ENCODE results near the gene ILDR2. TPM values are rescaled to one million over a fixed set of nuclear protein-coding genes. Genes with fewer than 3 reads are reported as not detected.
A peak's percentile ranks its signal among the peaks of the same experiment; 100 is the strongest.

ILDR2 gene, protein sequence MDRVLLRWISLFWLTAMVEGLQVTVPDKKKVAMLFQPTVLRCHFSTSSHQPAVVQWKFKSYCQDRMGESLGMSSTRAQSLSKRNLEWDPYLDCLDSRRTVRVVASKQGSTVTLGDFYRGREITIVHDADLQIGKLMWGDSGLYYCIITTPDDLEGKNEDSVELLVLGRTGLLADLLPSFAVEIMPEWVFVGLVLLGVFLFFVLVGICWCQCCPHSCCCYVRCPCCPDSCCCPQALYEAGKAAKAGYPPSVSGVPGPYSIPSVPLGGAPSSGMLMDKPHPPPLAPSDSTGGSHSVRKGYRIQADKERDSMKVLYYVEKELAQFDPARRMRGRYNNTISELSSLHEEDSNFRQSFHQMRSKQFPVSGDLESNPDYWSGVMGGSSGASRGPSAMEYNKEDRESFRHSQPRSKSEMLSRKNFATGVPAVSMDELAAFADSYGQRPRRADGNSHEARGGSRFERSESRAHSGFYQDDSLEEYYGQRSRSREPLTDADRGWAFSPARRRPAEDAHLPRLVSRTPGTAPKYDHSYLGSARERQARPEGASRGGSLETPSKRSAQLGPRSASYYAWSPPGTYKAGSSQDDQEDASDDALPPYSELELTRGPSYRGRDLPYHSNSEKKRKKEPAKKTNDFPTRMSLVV
- total RNA-seq: 1 to 10 TPM in 1 of 2 donors, under 1 TPM in 1; 0.52 to 3.8 TPM
- under 1 TPM; 0.06 to 0.14 TPM for polyA plus RNA-seq
- long read RNA-seq, donor 1: 0 reads
- long read RNA-seq, donor 2: 0 reads
- long read RNA-seq, donor 3: 0 reads
- long read RNA-seq, donor 4: 0 reads
- long read RNA-seq, donor 5: 0 reads

DNA sequence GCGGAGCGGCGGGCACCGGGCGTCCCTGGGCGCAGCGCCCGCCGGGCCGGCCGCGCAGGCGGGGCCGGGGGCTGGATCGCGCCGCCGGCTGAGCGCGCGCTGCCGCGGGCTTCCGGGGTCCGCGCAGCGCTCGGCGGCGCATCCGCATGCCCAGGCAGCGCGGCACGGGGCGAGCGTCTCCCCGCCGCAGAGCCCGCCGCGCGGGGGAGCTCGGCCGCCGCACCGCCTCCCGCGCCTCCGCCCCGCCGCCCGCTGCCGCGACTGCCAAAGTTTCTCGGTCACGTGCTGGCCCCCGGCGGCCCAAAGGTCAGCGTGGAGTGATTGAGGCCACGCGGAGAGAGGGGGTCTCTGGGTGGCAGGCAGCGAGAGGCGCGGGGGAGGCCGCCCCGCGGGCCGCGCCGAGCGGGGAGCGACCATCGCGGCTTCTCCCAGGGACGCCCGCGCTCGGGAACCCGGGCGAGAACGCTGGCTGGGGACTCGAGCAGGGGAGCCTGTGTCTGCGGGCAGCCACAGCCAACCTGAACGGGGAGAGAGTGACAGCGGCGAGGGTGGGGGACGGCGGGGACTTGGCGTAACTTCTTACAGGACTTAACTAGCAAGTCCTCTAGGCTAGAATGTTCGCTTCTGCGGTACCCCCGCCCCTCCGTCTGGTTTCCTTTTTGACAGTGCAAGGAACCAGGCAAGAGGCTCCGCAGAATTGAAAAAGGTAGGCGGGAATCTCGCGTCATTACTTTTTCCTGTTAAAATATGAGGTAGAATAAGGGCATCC lies at the start of gene ILDR2:
ILDR2 (minus strand) TSS at position 180 of the 769 bp plus-strand sequence. CDS start 272 bp downstream, outside the sequence.
- Histone ChIP-seq H3K9me3 (ENCODE audit: control insufficient read depth in 4 of 4, insufficient read depth in 3 of 4, low read length in 3 of 4) (peaks cover 0 to 3% (median 0%) of the 10 kb centered on the region in 4 donors), H3K36me3 (ENCODE audit: control insufficient read depth in 4 of 4, insufficient read depth in 4 of 4, low read length in 4 of 4) (no peaks in the 10 kb centered on the region), H3K27ac (ENCODE audit: low read depth in 1 of 2, low read length in 1 of 2) (peak within 1 kb of the TSS in 1 of 2 donors; percentile 65), H3K4me1 (ENCODE audit: control insufficient read depth in 5 of 5, insufficient read depth in 5 of 5, low read length in 5 of 5) (peaks cover 0 to 6% (median 3%) of the 10 kb centered on the region in 5 donors), H3K27me3 (ENCODE audit: control insufficient read depth in 3 of 3, insufficient read depth in 3 of 3, low read length in 2 of 3) (peaks cover 0 to 41% (median 38%) of the 10 kb centered on the region in 3 donors), H3K9ac (ENCODE audit: insufficient read depth in 1 of 2, low read length in 2 of 2) (peak within 1 kb of the TSS in 1 of 2 donors; percentile 40), H3K4me3 (peak within 1 kb of the TSS; percentile 69)
- DNase-seq (peak; percentile 50 to 63 (median 50)), ATAC-seq (ENCODE audit: insufficient read depth, low FRiP score) (peak; percentile 67)
- 0 to 1% methylated on average over 63 to 97 of the region's 97 CpGs for WGBS, 2 donors
- TF ChIP-seq, protein P1, sequence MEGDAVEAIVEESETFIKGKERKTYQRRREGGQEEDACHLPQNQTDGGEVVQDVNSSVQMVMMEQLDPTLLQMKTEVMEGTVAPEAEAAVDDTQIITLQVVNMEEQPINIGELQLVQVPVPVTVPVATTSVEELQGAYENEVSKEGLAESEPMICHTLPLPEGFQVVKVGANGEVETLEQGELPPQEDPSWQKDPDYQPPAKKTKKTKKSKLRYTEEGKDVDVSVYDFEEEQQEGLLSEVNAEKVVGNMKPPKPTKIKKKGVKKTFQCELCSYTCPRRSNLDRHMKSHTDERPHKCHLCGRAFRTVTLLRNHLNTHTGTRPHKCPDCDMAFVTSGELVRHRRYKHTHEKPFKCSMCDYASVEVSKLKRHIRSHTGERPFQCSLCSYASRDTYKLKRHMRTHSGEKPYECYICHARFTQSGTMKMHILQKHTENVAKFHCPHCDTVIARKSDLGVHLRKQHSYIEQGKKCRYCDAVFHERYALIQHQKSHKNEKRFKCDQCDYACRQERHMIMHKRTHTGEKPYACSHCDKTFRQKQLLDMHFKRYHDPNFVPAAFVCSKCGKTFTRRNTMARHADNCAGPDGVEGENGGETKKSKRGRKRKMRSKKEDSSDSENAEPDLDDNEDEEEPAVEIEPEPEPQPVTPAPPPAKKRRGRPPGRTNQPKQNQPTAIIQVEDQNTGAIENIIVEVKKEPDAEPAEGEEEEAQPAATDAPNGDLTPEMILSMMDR (IDR thresholded peaks at IDR 0.05; ENCODE audit: control extremely low read depth, extremely low read depth): no peak

DNA sequence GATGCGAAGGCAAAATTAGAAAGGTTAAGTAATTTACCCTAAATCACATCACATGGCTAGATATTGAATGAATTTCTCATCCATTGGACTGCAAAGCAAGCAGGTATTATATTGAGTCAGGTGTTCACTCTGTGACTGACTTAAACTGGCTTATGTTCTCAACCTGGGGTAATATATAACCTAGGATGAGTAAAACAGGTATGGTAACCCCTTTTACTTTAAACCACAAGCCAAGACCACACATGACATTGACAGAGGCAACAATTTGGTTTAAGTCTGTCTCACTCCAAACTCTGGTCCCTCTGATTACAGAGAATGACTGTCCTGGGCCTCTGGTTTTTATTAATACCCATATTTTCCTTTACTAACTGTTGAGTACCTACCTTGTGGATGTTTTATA lies 47.0 kb upstream of the ILDR2 start:
- Histone ChIP-seq H3K4me1 (ENCODE audit: control insufficient read depth in 5 of 5, insufficient read depth in 5 of 5, low read length in 5 of 5) (no peaks in the 10 kb centered on the region), H3K9me3 (ENCODE audit: control insufficient read depth in 4 of 4, insufficient read depth in 3 of 4, low read length in 3 of 4) (peaks cover 0 to 2% (median 0%) of the 10 kb centered on the region in 4 donors), H3K27ac (ENCODE audit: low read depth in 1 of 2, low read length in 1 of 2) (no peak overlapping the region), H3K9ac (ENCODE audit: insufficient read depth in 1 of 2, low read length in 2 of 2) (no peak overlapping the region), H3K4me3 (no peak overlapping the region), H3K27me3 (ENCODE audit: control insufficient read depth in 3 of 3, insufficient read depth in 3 of 3, low read length in 2 of 3) (no peaks in the 10 kb centered on the region), H3K36me3 (ENCODE audit: control insufficient read depth in 4 of 4, insufficient read depth in 4 of 4, low read length in 4 of 4) (no peaks in the 10 kb centered on the region)
- DNase-seq (no peak), ATAC-seq (ENCODE audit: insufficient read depth, low FRiP score) (no peak)
- TF ChIP-seq, protein P1 (IDR thresholded peaks at IDR 0.05; ENCODE audit: control extremely low read depth, extremely low read depth): no peak
- WGBS, 2 donors: 96 to 97% methylated on average over 1 of the region's 1 CpG

DNA sequence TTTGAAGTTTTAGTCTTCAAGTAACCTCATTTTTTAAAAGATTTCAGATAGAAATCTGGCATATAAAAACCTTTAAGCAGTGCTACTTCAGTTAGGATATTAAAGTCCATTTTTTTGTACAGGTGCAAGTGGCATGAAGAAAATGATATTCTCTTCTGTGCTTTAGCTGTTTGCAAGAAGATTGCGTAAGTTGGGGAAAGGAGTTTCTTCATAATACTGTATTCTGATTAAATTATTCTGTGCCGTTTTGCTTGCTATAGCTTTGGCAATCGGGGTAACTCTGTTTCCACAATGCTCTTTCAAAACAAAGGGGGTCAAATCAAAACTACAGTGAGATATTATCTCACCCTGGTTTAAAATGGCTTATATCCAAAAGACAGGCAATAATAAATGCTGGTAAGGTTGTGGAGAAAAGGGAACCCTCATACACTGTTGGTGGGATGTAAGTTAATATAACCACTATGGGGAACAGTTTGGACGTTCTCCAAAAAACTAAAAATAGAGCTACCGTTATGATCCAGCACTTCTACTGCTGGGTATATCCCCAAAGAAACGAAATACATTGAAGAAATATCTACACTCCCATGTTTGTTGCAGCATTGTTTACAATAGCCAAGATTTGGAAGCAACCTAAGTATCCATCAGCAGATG lies 40.9 kb upstream of the ILDR2 start:
- no peaks in the 10 kb centered on the region for H3K9me3 ChIP-seq (ENCODE audit: control insufficient read depth in 4 of 4, insufficient read depth in 3 of 4, low read length in 3 of 4)
- no peak for ATAC-seq (ENCODE audit: insufficient read depth, low FRiP score)
- 26 to 48% methylated on average over 6 of the region's 6 CpGs for WGBS, 2 donors
- H3K9ac ChIP-seq (ENCODE audit: insufficient read depth in 1 of 2, low read length in 2 of 2): no peak overlapping the region
- no peak overlapping the region for H3K4me3 ChIP-seq
- TF ChIP-seq, protein P1 (IDR thresholded peaks at IDR 0.05; ENCODE audit: control extremely low read depth, extremely low read depth): no peak
- no peaks in the 10 kb centered on the region for H3K27me3 ChIP-seq (ENCODE audit: control insufficient read depth in 3 of 3, insufficient read depth in 3 of 3, low read length in 2 of 3)
- H3K36me3 ChIP-seq (ENCODE audit: control insufficient read depth in 4 of 4, insufficient read depth in 4 of 4, low read length in 4 of 4): no peaks in the 10 kb centered on the region
- H3K4me1 ChIP-seq (ENCODE audit: control insufficient read depth in 5 of 5, insufficient read depth in 5 of 5, low read length in 5 of 5): no peaks in the 10 kb centered on the region
- no peak overlapping the region for H3K27ac ChIP-seq (ENCODE audit: low read depth in 1 of 2, low read length in 1 of 2)
- DNase-seq: no peak

Data from lung (tissue), 16 donors.